HEK293 (cell line): ENCODE data around the gene CBLL1.

ENCODE experiments used
- CTCF ChIA-PET: fragments of 350-600 bp; formaldehyde crosslinking; extraction: SDS; loops from one replicate; lab custom pipeline; 2021; ENCODE audit warnings: antibody characterized with exemption; lab: Yijun Ruan, JAX
- POLR2A ChIA-PET: fragments of 300-600 bp; formaldehyde crosslinking; extraction: SDS; loops from one replicate; lab custom pipeline; 2020; ENCODE audit warnings: antibody characterized with exemption, inconsistent platforms; lab: Yijun Ruan, JAX
- H3K27ac ChIP-seq: fragments of 200-500 bp; sonication (Bioruptor generic); 2 replicates; pipeline ENCODE4 v1.5.1; 2014; ENCODE audit warnings: low read depth, low read length, control low read depth, inconsistent platforms; ENCODE audit errors: extremely low read depth
- H3K36me3 ChIP-seq, 2 experiments: fragments of 200-500 bp in 1 of 2; sonication (Bioruptor generic) in 1 of 2; 1 replicate in 1 of 2; 2 replicates in 1 of 2; pipeline ENCODE4 v1.5.1; 2014 to 2017; ENCODE audit warnings: inconsistent platforms in 2 of 2, low read length in 2 of 2; ENCODE audit not compliant: control insufficient read depth in 2 of 2, insufficient read depth in 1 of 2
- H3K4me1 ChIP-seq: fragments of 200-500 bp; sonication (Bioruptor generic); 2 replicates; pipeline ENCODE4 v1.5.1; 2014; ENCODE audit warnings: mild to moderate bottlenecking, low read length, inconsistent platforms; ENCODE audit not compliant: control insufficient read depth, insufficient read depth
- H3K4me3 ChIP-seq: 2 replicates; pipeline ENCODE4 v1.5.1; 2011; ENCODE audit warnings: low read depth, mild to moderate bottlenecking, control low read depth, low read length, moderate library complexity
- H3K9me3 ChIP-seq: fragments of 200-500 bp; sonication (Bioruptor generic); 2 replicates; pipeline ENCODE4 v1.5.1; 2014; ENCODE audit warnings: low read depth, low read length, inconsistent platforms; ENCODE audit not compliant: control insufficient read depth, insufficient read depth
- CTCF ChIP-seq: fragments of 450-650 bp; formaldehyde crosslinking; IDR thresholded peaks from 2 replicates; pipeline ENCODE4 v1.5.1; 2016; ENCODE audit warnings: missing biosample characterization, missing genetic modification characterization
- FEZF1 ChIP-seq: fragments of 450-650 bp; formaldehyde crosslinking; IDR thresholded peaks from 2 replicates; pipeline ENCODE4 v1.5.1; 2016; ENCODE audit warnings: missing biosample characterization, missing genetic modification characterization
- KLF1 ChIP-seq: fragments of 450-650 bp; formaldehyde crosslinking; IDR thresholded peaks from 2 replicates; pipeline ENCODE4 v1.5.1; 2016; ENCODE audit warnings: missing biosample characterization, missing genetic modification characterization
- KLF17 ChIP-seq: fragments of 450-650 bp; formaldehyde crosslinking; IDR thresholded peaks from 2 replicates; pipeline ENCODE4 v1.5.1; 2016; ENCODE audit warnings: missing biosample characterization, missing genetic modification characterization
- PRDM1 ChIP-seq: fragments of 450-650 bp; formaldehyde crosslinking; IDR thresholded peaks from 2 replicates; pipeline ENCODE4; 2016; ENCODE audit warnings: missing biosample characterization, missing genetic modification characterization
- YY1 ChIP-seq: fragments of 450-650 bp; formaldehyde crosslinking; IDR thresholded peaks from 2 replicates; pipeline ENCODE4 v1.5.1; 2018; ENCODE audit warnings: missing biosample characterization, missing genetic modification characterization
- ZBTB10 ChIP-seq: fragments of 450-650 bp; formaldehyde crosslinking; IDR thresholded peaks from 2 replicates; pipeline ENCODE4 v1.5.1; 2016; ENCODE audit warnings: missing biosample characterization, missing genetic modification characterization
- ZBTB44 ChIP-seq: fragments of 450-650 bp; IDR thresholded peaks from 2 replicates; pipeline ENCODE4 v1.5.1; 2018; ENCODE audit warnings: missing biosample characterization, mild to moderate bottlenecking, missing genetic modification characterization
- ZNF112 ChIP-seq: fragments of 450-650 bp; formaldehyde crosslinking; IDR thresholded peaks from 2 replicates; pipeline ENCODE4 v1.5.0; 2017; ENCODE audit warnings: missing biosample characterization, missing genetic modification characterization
- ZNF121 ChIP-seq: fragments of 450-650 bp; formaldehyde crosslinking; IDR thresholded peaks from 2 replicates; pipeline ENCODE4 v1.5.1; 2016; ENCODE audit warnings: missing biosample characterization, missing genetic modification characterization
- ZNF174 ChIP-seq: fragments of 450-650 bp; formaldehyde crosslinking; IDR thresholded peaks from 2 replicates; pipeline ENCODE4 v1.5.0; 2017; ENCODE audit warnings: missing biosample characterization, mild to moderate bottlenecking, missing genetic modification characterization
- ZNF23 ChIP-seq: fragments of 450-650 bp; formaldehyde crosslinking; IDR thresholded peaks from 2 replicates; pipeline ENCODE4 v1.5.1; 2016; ENCODE audit warnings: missing biosample characterization, missing genetic modification characterization, borderline replicate concordance
- ZNF239 ChIP-seq: fragments of 450-650 bp; formaldehyde crosslinking; IDR thresholded peaks from 2 replicates; pipeline ENCODE4 v1.5.1; 2016; ENCODE audit warnings: missing biosample characterization, missing genetic modification characterization
- ZNF311 ChIP-seq: fragments of 450-650 bp; formaldehyde crosslinking; IDR thresholded peaks from 2 replicates; pipeline ENCODE4 v1.5.1; 2017; ENCODE audit warnings: missing biosample characterization, missing genetic modification characterization, borderline replicate concordance
- ZNF426 ChIP-seq: fragments of 450-650 bp; formaldehyde crosslinking; IDR thresholded peaks from 2 replicates; pipeline ENCODE4 v1.5.1; 2017; ENCODE audit warnings: missing biosample characterization, missing genetic modification characterization, mild to moderate bottlenecking, inconsistent platforms, moderate library complexity
- ZNF433 ChIP-seq: fragments of 450-650 bp; formaldehyde crosslinking; IDR thresholded peaks from 2 replicates; pipeline ENCODE4 v1.5.1; 2016; ENCODE audit warnings: missing biosample characterization, missing genetic modification characterization, low read depth
- ZNF473 ChIP-seq: fragments of 450-650 bp; formaldehyde crosslinking; IDR thresholded peaks from 2 replicates; pipeline ENCODE4 v1.5.1; 2017; ENCODE audit warnings: missing biosample characterization, missing genetic modification characterization
- ZNF513 ChIP-seq: fragments of 450-650 bp; IDR thresholded peaks from 2 replicates; pipeline ENCODE4 v1.5.1; 2018; ENCODE audit warnings: missing biosample characterization, missing genetic modification characterization
- ZNF544 ChIP-seq: fragments of 450-650 bp; formaldehyde crosslinking; IDR thresholded peaks from 2 replicates; pipeline ENCODE4 v1.5.0; 2017; ENCODE audit warnings: missing biosample characterization, missing genetic modification characterization
- ZNF585B ChIP-seq: fragments of 450-650 bp; formaldehyde crosslinking; IDR thresholded peaks from 2 replicates; pipeline ENCODE4 v1.5.1; 2016; ENCODE audit warnings: missing biosample characterization, missing genetic modification characterization
- ZNF600 ChIP-seq: fragments of 450-650 bp; formaldehyde crosslinking; IDR thresholded peaks from 2 replicates; pipeline ENCODE4 v1.5.1; 2016; ENCODE audit warnings: missing biosample characterization, missing genetic modification characterization
- ZNF626 ChIP-seq: fragments of 450-650 bp; sonication (Bioruptor Pico); formaldehyde crosslinking; IDR thresholded peaks from 2 replicates; pipeline ENCODE4 v1.5.1; 2018; ENCODE audit warnings: missing biosample characterization, missing genetic modification characterization, inconsistent platforms
- TF ChIP-seq, protein P1 (sequence below): fragments of 450-650 bp; formaldehyde crosslinking; IDR thresholded peaks from 2 replicates; pipeline ENCODE4 v1.5.1; 2016; ENCODE audit warnings: missing biosample characterization, missing genetic modification characterization

CBLL1 gene

DNA sequence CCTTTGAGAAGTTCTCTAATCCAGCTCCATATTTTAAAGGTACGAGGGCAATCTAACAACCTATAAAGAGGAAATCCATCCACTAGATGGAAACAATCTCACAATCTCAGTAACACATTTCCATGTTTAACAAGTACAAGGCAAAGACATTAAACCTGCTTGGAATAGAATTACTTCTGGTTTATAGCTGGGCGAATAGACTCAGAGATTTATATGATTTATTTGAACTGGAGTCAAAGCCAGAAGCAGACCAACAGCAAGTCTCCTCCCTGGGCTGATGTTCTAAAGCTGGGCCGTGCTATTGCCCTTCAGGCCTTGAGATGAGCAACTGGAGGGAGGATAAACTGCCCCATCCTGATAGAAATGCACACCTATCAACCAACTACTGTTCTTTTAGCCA is 33.8 kb downstream of the CBLL1 start (continued):
- TF ChIP-seq ZNF23 (tag by site-specific recombination), result no peak
- TF ChIP-seq CTCF (tag by site-specific recombination), result no peak
- no peak for TF ChIP-seq ZNF121 (tag by site-specific recombination)
- TF ChIP-seq ZNF112 (tag by site-specific recombination), result no peak
- TF ChIP-seq ZNF433, result no peak
- TF ChIP-seq ZNF600 (tag by site-specific recombination), result no peak
- no peak for TF ChIP-seq ZBTB10 (tag by site-specific recombination)
- no peak for TF ChIP-seq FEZF1
- TF ChIP-seq, all 188 proteins: peak for 0

GRCh38 chr7:107778283-107778682 is 34.3 kb downstream of the CBLL1 start:
- no peaks in the 10 kb centered on the region for H3K36me3 ChIP-seq
- H3K27ac ChIP-seq, result no peak overlapping the region
- no peaks in the 10 kb centered on the region for H3K9me3 ChIP-seq
- no peak overlapping the region for H3K4me3 ChIP-seq
- ChIA-PET POLR2A (no interaction called here), CTCF (no interaction called here)
- no peaks in the 10 kb centered on the region for H3K4me1 ChIP-seq
- no peak for TF ChIP-seq ZNF600 (tag by site-specific recombination)
- TF ChIP-seq ZNF174, result no peak
- TF ChIP-seq ZNF426 (tag by site-specific recombination), result no peak
- TF ChIP-seq YY1 (tag by site-specific recombination), result no peak
- TF ChIP-seq, protein P1, sequence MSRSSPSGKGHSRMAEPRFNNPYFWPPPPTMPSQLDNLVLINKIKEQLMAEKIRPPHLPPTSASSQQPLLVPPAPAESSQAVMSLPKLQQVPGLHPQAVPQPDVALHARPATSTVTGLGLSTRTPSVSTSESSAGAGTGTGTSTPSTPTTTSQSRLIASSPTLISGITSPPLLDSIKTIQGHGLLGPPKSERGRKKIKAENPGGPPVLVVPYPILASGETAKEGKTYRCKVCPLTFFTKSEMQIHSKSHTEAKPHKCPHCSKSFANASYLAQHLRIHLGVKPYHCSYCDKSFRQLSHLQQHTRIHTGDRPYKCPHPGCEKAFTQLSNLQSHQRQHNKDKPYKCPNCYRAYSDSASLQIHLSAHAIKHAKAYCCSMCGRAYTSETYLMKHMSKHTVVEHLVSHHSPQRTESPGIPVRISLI (tag by site-specific recombination), result no peak
- TF ChIP-seq KLF17 (tag by site-specific recombination), result no peak
- TF ChIP-seq ZNF311 (tag by site-specific recombination), result no peak
- TF ChIP-seq KLF1 (tag by site-specific recombination), result no peak
- no peak for TF ChIP-seq ZNF544
- no peak for TF ChIP-seq PRDM1 (tag by site-specific recombination)
- TF ChIP-seq ZNF112 (tag by site-specific recombination), result no peak

DNA sequence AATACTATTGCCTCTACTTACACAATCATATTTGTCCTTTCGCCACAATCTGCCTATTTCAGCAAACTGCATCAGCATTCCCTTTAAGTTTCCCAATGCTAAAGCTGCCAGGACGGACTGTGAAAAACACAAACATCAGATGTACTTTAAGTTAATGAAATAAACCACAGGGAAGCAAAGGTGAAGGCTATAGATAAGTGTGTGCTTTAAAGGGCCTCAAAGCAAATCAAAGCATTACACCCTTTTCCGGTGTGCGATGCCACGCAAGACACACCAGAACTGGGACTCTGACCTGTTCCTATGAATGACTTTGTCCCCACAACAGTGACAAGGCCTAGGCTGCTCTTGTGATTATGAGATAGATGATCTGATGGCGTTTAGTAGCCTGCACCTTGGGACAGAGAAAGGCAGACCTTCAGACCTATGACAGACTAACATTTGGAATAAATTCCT is 35.7 kb downstream of the CBLL1 start:
- TF ChIP-seq ZNF513 (no peak), PRDM1 (tag by site-specific recombination) (no peak), ZNF473 (no peak), ZNF585B (tag by site-specific recombination) (no peak), ZNF626 (tag by site-specific recombination) (no peak), ZNF239 (no peak), ZBTB44 (tag by site-specific recombination) (no peak)
- CTCF ChIA-PET, result interaction anchor here (0.6 kb wide), 1 partner anchor 93 kb away, joined by 3 read pairs; no protein-coding TSS in a partner anchor

More for the DNA sequence above, 35.7 kb downstream of the CBLL1 start:
- Histone ChIP-seq H3K27ac (no peak overlapping the region), H3K4me1 (no peaks in the 10 kb centered on the region), H3K36me3 (no peaks in the 10 kb centered on the region), H3K9me3 (no peaks in the 10 kb centered on the region), H3K4me3 (no peak overlapping the region)
- POLR2A ChIA-PET, result no interaction called here
